Measurements from ENCODE around the gene TMEM255B. TPM values are rescaled to one million over a fixed set of nuclear protein-coding genes. Genes with fewer than 3 reads are reported as not detected.

TMEM255B gene
- polyA plus RNA-seq (2013, experiment 1 of 2), result 2.0 TPM
- 2.2 TPM for polyA plus RNA-seq (2013, experiment 2 of 2)

DNA sequence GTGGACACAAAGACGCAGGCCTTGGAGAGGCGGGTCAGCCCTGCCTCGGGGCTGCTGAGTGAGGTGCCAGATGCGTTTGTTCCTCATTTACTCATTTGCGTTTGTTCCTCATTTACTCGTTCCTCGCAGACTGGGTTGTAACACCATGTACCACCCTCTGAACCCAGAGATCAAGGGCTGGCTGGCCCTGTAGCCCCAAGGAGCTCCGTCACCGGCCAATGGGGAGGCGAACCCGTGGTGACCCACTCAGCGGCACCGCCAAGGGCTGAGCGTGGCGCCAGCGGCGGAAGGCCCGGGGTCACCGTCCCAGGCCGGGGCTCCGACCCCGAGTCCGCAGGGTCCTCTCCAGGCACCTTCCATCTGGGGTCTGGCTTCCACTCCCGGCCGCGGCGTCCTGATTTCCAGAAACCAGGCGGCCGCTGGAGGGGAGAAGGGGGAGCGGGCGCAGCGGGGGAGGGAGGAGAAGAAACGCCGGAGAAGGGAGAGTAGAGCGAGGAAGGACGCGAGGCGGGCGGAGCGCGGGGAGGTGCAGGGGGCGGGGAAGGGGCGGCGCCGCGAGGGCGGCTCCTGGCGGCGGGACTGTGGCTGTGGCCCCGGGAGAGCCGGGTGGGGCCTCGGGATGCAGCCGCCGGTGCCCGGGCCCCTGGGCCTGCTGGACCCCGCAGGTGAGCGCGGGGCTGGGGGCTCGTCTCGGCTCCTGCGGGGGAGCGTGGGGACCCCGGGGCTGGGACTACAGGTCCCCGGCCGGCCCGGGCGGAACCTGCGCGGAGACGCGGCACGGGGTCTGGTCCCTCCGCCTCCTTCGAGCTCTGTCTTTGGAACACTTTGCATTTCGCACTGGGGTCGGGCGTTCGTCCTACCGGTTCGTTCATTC, at the start of gene TMEM255B:
TMEM255B (plus strand) TSS at position 576 of the 874 bp plus-strand sequence; CDS start at position 620, 44 bp downstream.
- Histone ChIP-seq H2AK5ac (ENCODE audit: low read length, severe bottlenecking) (no peak within 1 kb of the TSS), H2BK5ac (ENCODE audit: low read depth, low read length, poor library complexity, severe bottlenecking) (no peak within 1 kb of the TSS), H3K79me1 (replicated peaks; ENCODE audit: low read length, poor library complexity, severe bottlenecking) (peaks cover 4% of the 10 kb centered on the region), H3K36me3 (ENCODE audit: control insufficient read depth in 1 of 2, insufficient read depth in 2 of 2, low read depth in 1 of 2, low read length in 2 of 2) (peaks cover 0 to under 1% of the 10 kb centered on the region in 2 experiments), H3K4me3 (ENCODE audit: insufficient read depth in 1 of 2, low read depth in 1 of 2, low read length in 2 of 2) (peak within 1 kb of the TSS; percentile 66 to 90), H3K18ac (ENCODE audit: low read depth in 1 of 2, low read length in 2 of 2) (peak within 1 kb of the TSS; percentile 75 to 76), H3K4me2 (ENCODE audit: low read length, poor library complexity, severe bottlenecking) (peak within 1 kb of the TSS; percentile 98), H3K27ac (ENCODE audit: low read length, poor library complexity, severe bottlenecking) (no peak within 1 kb of the TSS), H2BK120ac (ENCODE audit: low read depth, low read length) (no peak within 1 kb of the TSS), H2BK15ac (ENCODE audit: low read depth, poor library complexity, severe bottlenecking) (peak within 1 kb of the TSS; percentile 90), H3K9ac (ENCODE audit: low read length) (peak within 1 kb of the TSS; percentile 79), H2BK12ac (ENCODE audit: low read length in 2 of 2) (peak within 1 kb of the TSS in 1 of 2 experiments; percentile 63), H3K27me3 (ENCODE audit: control insufficient read depth in 1 of 2, insufficient read depth in 1 of 2, low read length in 2 of 2) (peaks cover 24 to 27% of the 10 kb centered on the region in 2 experiments), H3K4ac (ENCODE audit: low read depth in 1 of 2, low read length in 2 of 2) (peak within 1 kb of the TSS in 1 of 2 experiments; percentile 63), H2AFZ (ENCODE audit: low read depth, low read length) (peak within 1 kb of the TSS; percentile 30), H3K23ac (ENCODE audit: low read length in 2 of 2) (peak within 1 kb of the TSS in 1 of 2 experiments; percentile 1), H3K4me1 (ENCODE audit: control insufficient read depth, insufficient read depth, low read depth, low read length) (peaks cover 9% of the 10 kb centered on the region), H4K91ac (ENCODE audit: low read length) (peak within 1 kb of the TSS; percentile 55), H4K8ac (ENCODE audit: low read length) (peak within 1 kb of the TSS; percentile 89), H3K9me3 (ENCODE audit: control insufficient read depth, low read length) (no peaks in the 10 kb centered on the region), H3K14ac (ENCODE audit: low read length in 2 of 2) (no peak within 1 kb of the TSS)
- peak; percentile 79 for DNase-seq
- WGBS, result 3% methylated on average over 65 of the region's 80 CpGs

DNA sequence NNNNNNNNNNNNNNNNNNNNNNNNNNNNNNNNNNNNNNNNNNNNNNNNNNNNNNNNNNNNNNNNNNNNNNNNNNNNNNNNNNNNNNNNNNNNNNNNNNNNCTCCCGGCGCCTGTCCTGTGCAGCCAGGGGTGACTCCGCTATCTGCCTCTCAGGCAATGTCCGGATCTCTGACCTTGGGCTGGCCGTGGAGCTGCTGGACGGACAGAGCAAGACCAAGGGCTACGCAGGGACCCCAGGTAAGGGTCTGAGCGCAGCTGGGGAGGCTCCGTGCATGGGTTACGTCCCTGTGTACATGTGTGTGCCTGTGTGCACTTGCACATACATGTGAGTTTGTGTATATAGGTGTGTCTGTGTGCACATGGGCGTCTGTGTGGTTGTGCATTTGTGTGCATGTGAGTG, 36.1 kb upstream of the TMEM255B start:
- Histone ChIP-seq H3K4me1 (ENCODE audit: control insufficient read depth, insufficient read depth, low read depth, low read length) (peaks cover 14% of the 10 kb centered on the region), H2BK12ac (ENCODE audit: low read length in 2 of 2) (no peak overlapping the region), H2AK5ac (ENCODE audit: low read length, severe bottlenecking) (no peak overlapping the region), H3K79me1 (replicated peaks; ENCODE audit: low read length, poor library complexity, severe bottlenecking) (no peaks in the 10 kb centered on the region), H3K18ac (ENCODE audit: low read depth in 1 of 2, low read length in 2 of 2) (no peak overlapping the region), H2BK5ac (ENCODE audit: low read depth, low read length, poor library complexity, severe bottlenecking) (no peak overlapping the region), H3K9me3 (ENCODE audit: control insufficient read depth, low read length) (peaks cover 3% of the 10 kb centered on the region), H4K8ac (ENCODE audit: low read length) (no peak overlapping the region), H3K14ac (ENCODE audit: low read length in 2 of 2) (no peak overlapping the region), H4K91ac (ENCODE audit: low read length) (no peak overlapping the region), H3K4me2 (ENCODE audit: low read length, poor library complexity, severe bottlenecking) (no peak overlapping the region), H2BK15ac (ENCODE audit: low read depth, poor library complexity, severe bottlenecking) (no peak overlapping the region), H3K4me3 (ENCODE audit: insufficient read depth in 1 of 2, low read depth in 1 of 2, low read length in 2 of 2) (no peak overlapping the region), H2BK120ac (ENCODE audit: low read depth, low read length) (no peak overlapping the region), H3K23ac (ENCODE audit: low read length in 2 of 2) (no peak overlapping the region), H3K4ac (ENCODE audit: low read depth in 1 of 2, low read length in 2 of 2) (no peak overlapping the region), H2AFZ (ENCODE audit: low read depth, low read length) (no peak overlapping the region), H3K36me3 (ENCODE audit: control insufficient read depth in 1 of 2, insufficient read depth in 2 of 2, low read depth in 1 of 2, low read length in 2 of 2) (no peaks in the 10 kb centered on the region), H3K27ac (ENCODE audit: low read length, poor library complexity, severe bottlenecking) (no peak overlapping the region), H3K9ac (ENCODE audit: low read length) (no peak overlapping the region), H3K27me3 (ENCODE audit: control insufficient read depth in 1 of 2, insufficient read depth in 1 of 2, low read length in 2 of 2) (peaks cover 0 to 18% of the 10 kb centered on the region in 2 experiments)
- 86% methylated on average over 11 of the region's 11 CpGs for WGBS
- DNase-seq, result no peak

DNA sequence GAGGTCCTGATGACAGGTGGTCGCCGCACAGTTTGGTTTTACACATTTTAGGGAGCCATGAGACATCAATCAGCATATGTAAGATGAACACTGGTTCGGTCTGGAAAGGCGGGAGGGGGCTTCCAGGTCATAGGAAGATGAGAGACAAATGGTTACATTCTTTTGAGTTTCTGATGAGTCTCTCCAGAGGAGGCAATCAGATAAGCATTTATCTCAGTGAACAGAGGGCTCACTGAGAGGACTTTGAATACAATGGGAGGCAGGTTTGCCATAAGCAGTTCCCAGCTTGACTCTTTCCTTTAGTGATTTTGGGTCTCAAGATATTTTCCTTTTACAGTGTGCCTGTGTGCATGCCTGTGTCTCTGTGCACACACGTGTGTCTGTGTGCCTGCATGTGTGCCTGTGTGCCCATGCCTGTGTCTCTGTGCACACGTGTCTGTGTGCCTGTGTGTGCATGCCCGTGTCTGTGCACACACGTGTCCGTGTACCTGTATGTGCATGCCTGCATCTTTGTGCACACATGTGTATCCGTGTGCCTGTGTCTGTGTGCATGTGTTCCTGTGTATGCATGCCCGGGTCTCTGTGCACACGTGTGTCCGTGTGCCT, 35.5 kb upstream of the TMEM255B start:
- H2BK5ac ChIP-seq (ENCODE audit: low read depth, low read length, poor library complexity, severe bottlenecking), result no peak overlapping the region
- peak overlapping the region in 1 of 2 experiments; percentile 35 for H3K14ac ChIP-seq (ENCODE audit: low read length in 2 of 2)
- peak overlapping the region in 1 of 2 experiments; percentile 11 for H3K18ac ChIP-seq (ENCODE audit: low read depth in 1 of 2, low read length in 2 of 2)
- no peak overlapping the region for H2BK12ac ChIP-seq (ENCODE audit: low read length in 2 of 2)
- no peak overlapping the region for H3K9ac ChIP-seq (ENCODE audit: low read length)
- H3K4me2 ChIP-seq (ENCODE audit: low read length, poor library complexity, severe bottlenecking), result no peak overlapping the region
- no peak overlapping the region for H4K91ac ChIP-seq (ENCODE audit: low read length)
- no peak overlapping the region for H3K4me3 ChIP-seq (ENCODE audit: insufficient read depth in 1 of 2, low read depth in 1 of 2, low read length in 2 of 2)
- no peak overlapping the region for H2BK120ac ChIP-seq (ENCODE audit: low read depth, low read length)
- H3K79me1 ChIP-seq (replicated peaks; ENCODE audit: low read length, poor library complexity, severe bottlenecking), result no peaks in the 10 kb centered on the region
- H3K9me3 ChIP-seq (ENCODE audit: control insufficient read depth, low read length), result peaks cover 3% of the 10 kb centered on the region
- DNase-seq, result no peak
- WGBS, result 80% methylated on average over 13 of the region's 13 CpGs
- H3K4ac ChIP-seq (ENCODE audit: low read depth in 1 of 2, low read length in 2 of 2), result no peak overlapping the region
- H3K36me3 ChIP-seq (ENCODE audit: control insufficient read depth in 1 of 2, insufficient read depth in 2 of 2, low read depth in 1 of 2, low read length in 2 of 2), result no peaks in the 10 kb centered on the region
- no peak overlapping the region for H2AFZ ChIP-seq (ENCODE audit: low read depth, low read length)
- H3K27ac ChIP-seq (ENCODE audit: low read length, poor library complexity, severe bottlenecking), result no peak overlapping the region
- peaks cover 14% of the 10 kb centered on the region for H3K4me1 ChIP-seq (ENCODE audit: control insufficient read depth, insufficient read depth, low read depth, low read length)
- no peak overlapping the region for H2AK5ac ChIP-seq (ENCODE audit: low read length, severe bottlenecking)
- H2BK15ac ChIP-seq (ENCODE audit: low read depth, poor library complexity, severe bottlenecking), result no peak overlapping the region
- no peak overlapping the region for H4K8ac ChIP-seq (ENCODE audit: low read length)
- no peak overlapping the region for H3K23ac ChIP-seq (ENCODE audit: low read length in 2 of 2)
- peaks cover 4 to 20% of the 10 kb centered on the region in 2 experiments for H3K27me3 ChIP-seq (ENCODE audit: control insufficient read depth in 1 of 2, insufficient read depth in 1 of 2, low read length in 2 of 2)
